Embryonic facial prominence (tissue), 1 donor: ENCODE results near the gene TIMM22.

Source experiments
- DNase-seq: peaks from one replicate; pipeline ENCODE4 v3.0.0-alpha.2; 2016; ENCODE audit errors: extremely low spot score

Gene TIMM22

GRCh38 chr17:1001640-1002411 lies 4.9 kb downstream of the TIMM22 start:
- no peak for DNase-seq

- DNase-seq: no peak
These were observed 5.5 kb downstream of the TIMM22 start for GRCh38 chr17:1002412-1002753.

- DNase-seq: no peak
These were observed 6.0 kb downstream of the TIMM22 start for GRCh38 chr17:1002771-1003555.

GRCh38 chr17:1003633-1003971 lies 6.7 kb downstream of the TIMM22 start:
- no peak for DNase-seq

GRCh38 chr17:1003972-1004768 lies 7.2 kb downstream of the TIMM22 start:
- no peak for DNase-seq

GRCh38 chr17:1004769-1005295 lies 7.9 kb downstream of the TIMM22 start:
- no peak for DNase-seq

- DNase-seq: no peak
These were observed 8.5 kb downstream of the TIMM22 start for GRCh38 chr17:1005361-1005946.

- no peak for DNase-seq
These were observed 9.1 kb downstream of the TIMM22 start for GRCh38 chr17:1006054-1006453.

GRCh38 chr17:1007310-1008007 lies 10.5 kb downstream of the TIMM22 start:
- no peak for DNase-seq

- DNase-seq: no peak
These were observed 11.3 kb downstream of the TIMM22 start for GRCh38 chr17:1008008-1008761.

GRCh38 chr17:1009229-1010085 lies 12.5 kb downstream of the TIMM22 start:
- DNase-seq: no peak

- no peak for DNase-seq
These were observed 13.1 kb downstream of the TIMM22 start for GRCh38 chr17:1010086-1010450.

GRCh38 chr17:1010586-1010985 lies 13.7 kb downstream of the TIMM22 start:
- DNase-seq: no peak

- no peak for DNase-seq
These were observed 14.2 kb downstream of the TIMM22 start for GRCh38 chr17:1011138-1011537.

GRCh38 chr17:1011760-1012735 lies 15.1 kb downstream of the TIMM22 start:
- DNase-seq: no peak

- no peak for DNase-seq
These were observed 16.1 kb downstream of the TIMM22 start for GRCh38 chr17:1012823-1013728.

GRCh38 chr17:1013729-1014090 lies 16.8 kb downstream of the TIMM22 start:
- no peak for DNase-seq
